ENCODE measurements around the gene ALK.

DNA sequence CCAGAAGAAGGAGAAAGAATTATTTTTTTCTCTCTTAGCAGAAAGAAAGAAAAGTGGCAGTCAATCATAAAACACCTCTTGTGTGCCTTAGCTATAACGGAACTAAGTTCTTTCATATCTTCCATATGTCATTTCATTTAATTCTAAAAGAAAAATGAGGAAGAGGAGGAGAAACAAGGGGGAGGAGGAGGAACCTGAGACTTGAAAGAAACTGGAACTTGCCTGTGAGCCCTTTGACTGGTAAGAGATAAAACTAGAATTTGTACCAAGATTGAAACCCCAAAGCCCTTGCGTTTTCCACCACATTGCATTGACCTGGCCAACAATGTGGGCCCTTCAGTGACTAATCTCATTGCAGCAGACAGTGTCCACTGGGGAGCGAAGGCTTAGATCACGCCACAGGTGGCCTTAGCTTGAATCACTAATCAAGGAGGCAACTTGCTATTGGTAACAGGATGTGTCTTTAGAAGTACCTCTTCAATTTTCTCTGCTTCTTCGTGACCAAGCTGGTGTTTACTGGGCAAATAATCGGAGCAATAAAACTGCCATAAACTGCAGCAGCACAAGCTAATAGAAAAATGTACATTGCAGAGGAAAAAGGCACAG, 498.2 kb downstream of the ALK start:
- TF ChIP-seq EZH2 (IDR thresholded peaks at IDR 0.05; ENCODE audit: low read length, missing control alignments) = no peak
- TF ChIP-seq CTCF (conservative IDR thresholded peaks at IDR 0.05 in 1 of 2, IDR thresholded peaks at IDR 0.05 in 1 of 2; ENCODE audit: low read depth in 1 of 2, low read length in 2 of 2) = no peak
